GM12878 (cell line): ENCODE results near the gene CTIF. TPM values are rescaled to one million over a fixed set of nuclear protein-coding genes. Genes with fewer than 3 reads are reported as not detected.

ENCODE experiments used
- BCLAF1 ChIP-seq: fragments of 450-650 bp; IDR thresholded peaks from 2 replicates; pipeline ENCODE4 v1.6.1; 2017; ENCODE audit warnings: antibody characterized with exemption, mild to moderate bottlenecking, moderate library complexity
- CHD2 ChIP-seq: IDR thresholded peaks from 2 replicates; pipeline ENCODE4 v1.6.1; 2011; ENCODE audit warnings: low read depth, low read length, improper control_type of control experiment, borderline replicate concordance
- CREM ChIP-seq: IDR thresholded peaks from 2 replicates; pipeline ENCODE4 v1.6.1; 2014; ENCODE audit warnings: antibody characterized with exemption, low read depth
- ELK1 ChIP-seq: IDR thresholded peaks from 2 replicates; pipeline ENCODE4 v1.6.1; 2012; ENCODE audit warnings: low read depth, low read length, improper control_type of control experiment
- PBX3 ChIP-seq: IDR thresholded peaks from 2 replicates; pipeline ENCODE4 v1.6.1; 2011; ENCODE audit warnings: mild to moderate bottlenecking, low read depth, low read length, moderate library complexity; ENCODE audit not compliant: insufficient replicate concordance
- PRDM15 ChIP-seq: fragments of 450-650 bp; formaldehyde crosslinking; IDR thresholded peaks from 2 replicates; pipeline ENCODE4 v1.4.0; 2020; ENCODE audit warnings: mild to moderate bottlenecking, moderate library complexity
- polyA plus RNA-seq, 11 experiments: library from polyadenylated mRNA; depleted of rRNA in 4 of 11; unstranded in 6 of 11; stranded (reverse) in 5 of 11; fragments of >200 nt; fragmentation: Nextera tagmentation in 4 of 11; fragmentation: Illumina TruSeq in 1 of 11; extraction: Ambion mirVana in 4 of 11; extraction: Trizol in 1 of 11; gene quantifications; 1 replicate in 1 of 11; 2 replicates in 10 of 11; pipeline versions ENCODE4 v1.2.1 to v1.2.3, GENCODE V29; 2011 to 2016; ENCODE audit warnings: inconsistent platforms in 2 of 11, missing spikeins in 2 of 11, low read depth in 1 of 11
- total RNA-seq, 4 experiments: library from RNA; depleted of rRNA in 3 of 4; stranded (reverse); fragments of >200 nt in 3 of 4; fragmentation: Illumina TruSeq in 1 of 4; extraction: Trizol in 1 of 4; gene quantifications; 2 replicates each; pipeline versions ENCODE4 v1.2.1 to v1.2.3, GENCODE V29; 2013 to 2021

The CTIF gene
- total and polyA plus RNA-seq, 10 of the 15 experiments (the other 5 are each of a cell fraction or from before 2014, with no cell fraction given), result 0.06 to 11.6 (median 2.5) TPM

GRCh38 chr18:48852292-48852691 lies 313.5 kb downstream of the CTIF start (continued):
- TF ChIP-seq BCLAF1 (no peak), PRDM15 (CRISPR knock-in tag) (no peak), ELK1 (no peak), CHD2 (no peak), PBX3 (no peak), CREM (no peak)
